Measurements from ENCODE around the gene NTM.

Gene NTM

DNA sequence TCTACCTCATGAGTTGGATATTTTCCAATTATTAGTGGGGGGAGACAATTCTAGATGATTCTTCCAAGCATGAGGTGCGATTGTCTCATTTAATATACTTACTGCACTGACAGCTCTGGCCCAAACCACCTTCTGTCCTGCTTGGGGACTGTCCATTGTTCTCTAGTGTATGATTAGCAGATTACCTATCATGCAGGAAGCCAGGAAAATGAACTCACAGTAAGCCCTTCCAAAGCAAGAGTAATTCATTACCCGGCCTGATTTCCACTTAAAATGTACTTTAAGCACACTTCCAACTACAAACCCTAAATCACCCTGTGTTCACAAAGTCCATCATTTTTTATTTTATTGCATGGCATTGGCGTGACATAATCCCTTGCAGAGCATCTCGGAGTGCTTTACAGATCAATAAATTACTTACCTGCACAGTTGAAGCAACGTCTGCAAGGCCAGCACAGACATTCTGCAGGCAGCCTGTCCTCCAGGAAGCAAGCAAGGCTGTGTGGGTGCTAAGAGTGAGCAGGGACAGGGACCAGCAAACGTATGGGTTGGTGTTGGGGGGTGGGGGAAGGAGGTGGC, 838.2 kb downstream of the NTM start:
- DNase-seq, result no peak

DNA sequence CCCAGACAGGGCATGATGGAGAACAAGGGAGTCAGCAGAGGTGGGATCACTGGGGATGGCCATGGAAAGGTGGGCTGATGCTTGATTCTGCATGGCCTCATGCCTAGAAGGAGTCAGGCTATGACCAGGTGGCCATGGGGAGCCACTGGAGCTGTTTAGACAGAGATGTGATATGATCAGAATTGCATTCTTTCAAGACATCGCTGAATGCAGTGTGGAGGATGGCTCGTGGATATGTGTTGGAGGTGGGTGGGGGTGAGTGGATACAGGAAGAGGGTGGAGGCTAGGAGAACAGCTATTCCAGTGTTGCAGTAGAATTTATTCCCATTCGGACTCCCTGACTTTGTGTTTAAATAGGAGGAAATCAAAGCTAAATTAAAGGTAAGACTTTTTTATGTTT, 841.1 kb downstream of the NTM start:
- DNase-seq, result no peak

DNA sequence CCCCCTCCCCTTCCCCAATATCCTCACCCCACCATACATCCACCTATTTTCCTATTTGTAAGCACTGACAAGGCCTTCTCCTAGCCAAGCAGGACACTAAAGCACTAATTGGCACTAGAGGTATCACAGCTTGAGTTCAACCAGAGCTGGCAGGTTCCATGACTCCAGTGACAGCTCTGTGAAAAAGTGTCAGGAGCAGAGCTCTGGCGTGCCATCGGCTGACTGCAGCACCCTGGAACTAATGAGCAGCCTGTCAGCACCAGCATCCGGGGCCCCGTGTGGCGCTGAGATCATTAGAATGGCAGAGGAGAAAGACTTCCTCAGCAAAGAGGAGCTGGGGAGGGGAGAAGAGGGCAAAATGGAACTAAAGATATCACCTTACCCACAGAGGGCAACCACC, 847.4 kb downstream of the NTM start:
- peak; percentile 53 for DNase-seq

DNA sequence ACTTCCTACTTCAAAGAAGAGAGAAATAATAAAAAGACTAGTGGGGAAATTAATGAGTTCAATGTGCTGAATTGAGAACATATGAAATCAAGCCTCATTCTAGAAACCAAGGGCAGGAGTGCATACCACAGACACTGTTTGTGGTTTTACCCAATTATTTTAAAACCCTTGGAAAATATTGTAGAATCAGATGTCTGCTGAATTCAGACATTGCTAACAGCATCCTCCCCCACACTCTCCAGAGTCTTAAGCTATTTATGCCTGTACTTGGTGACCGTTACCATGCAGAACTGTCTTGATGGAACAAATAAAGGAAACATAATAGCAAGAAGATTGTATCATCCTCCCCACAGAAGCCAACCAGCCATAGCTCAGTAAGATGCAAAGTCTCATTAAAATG, 850.1 kb downstream of the NTM start:
- DNase-seq, result no peak

DNA sequence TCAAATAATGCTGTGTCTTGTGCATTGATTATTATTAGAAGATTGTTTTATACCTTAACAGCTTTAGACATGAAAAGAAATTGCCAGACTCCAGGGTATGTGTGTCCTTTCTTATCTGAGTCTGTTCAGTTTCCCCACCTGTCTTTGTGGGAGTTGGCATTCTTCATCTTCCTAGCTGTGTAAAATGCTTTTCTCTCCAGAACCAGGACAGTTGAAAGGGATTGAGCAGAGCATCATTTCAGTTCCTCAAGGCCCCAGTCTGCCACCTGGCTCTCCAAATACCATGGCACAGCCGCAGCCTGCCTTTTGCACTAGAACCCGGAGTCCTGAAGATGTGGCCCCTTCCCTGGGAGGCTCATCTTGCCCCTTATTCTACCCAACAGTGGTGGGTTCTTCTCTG, 851.9 kb downstream of the NTM start:
- DNase-seq, result no peak

DNA sequence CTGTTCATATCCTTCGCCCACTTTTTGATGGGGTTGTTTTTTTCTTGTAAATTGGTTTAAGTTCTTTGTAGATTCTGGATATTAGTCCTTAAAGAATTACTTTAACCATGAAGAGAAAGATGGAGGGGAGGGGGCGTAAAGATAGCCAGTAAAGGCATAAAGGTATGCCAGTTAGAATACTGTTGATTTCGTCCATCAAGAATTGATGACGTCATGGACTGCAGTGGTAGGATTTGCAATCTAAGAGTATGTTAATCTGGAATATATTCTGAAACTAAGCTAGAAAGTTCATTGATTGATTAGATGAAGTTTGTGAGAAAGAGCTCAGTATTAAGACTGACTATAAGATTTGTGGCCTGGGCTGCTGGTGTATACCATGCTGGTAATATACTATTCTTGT, 856.1 kb downstream of the NTM start:
- no peak for DNase-seq

DNA sequence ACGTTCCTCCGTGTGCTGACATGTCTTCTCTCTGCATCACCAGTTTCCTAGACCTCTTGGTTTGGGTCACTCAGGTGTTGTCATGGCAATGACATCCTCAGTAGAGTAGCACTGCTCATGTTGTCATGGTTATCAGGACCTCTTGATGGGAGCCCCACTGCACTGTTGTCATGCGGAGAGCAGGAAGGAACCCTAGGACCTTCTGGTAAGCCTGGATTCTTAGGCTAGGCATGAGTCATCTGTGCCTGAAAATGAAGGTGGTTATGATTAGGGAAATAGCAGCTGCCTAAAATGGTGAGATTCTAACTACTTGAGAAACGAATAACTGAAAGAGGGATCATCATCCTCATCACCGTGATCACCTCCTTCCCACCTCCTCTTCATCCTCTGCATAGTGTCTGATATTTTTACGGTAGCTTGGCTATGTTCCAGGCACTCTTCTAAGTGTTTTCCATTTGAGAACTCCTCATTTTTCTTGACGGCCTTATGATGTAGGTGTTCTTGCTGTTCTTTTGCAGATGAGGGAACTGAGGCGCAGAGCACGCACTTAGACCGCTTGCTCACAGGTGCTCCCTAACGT, 858.4 kb downstream of the NTM start:
- DNase-seq, result no peak

DNA sequence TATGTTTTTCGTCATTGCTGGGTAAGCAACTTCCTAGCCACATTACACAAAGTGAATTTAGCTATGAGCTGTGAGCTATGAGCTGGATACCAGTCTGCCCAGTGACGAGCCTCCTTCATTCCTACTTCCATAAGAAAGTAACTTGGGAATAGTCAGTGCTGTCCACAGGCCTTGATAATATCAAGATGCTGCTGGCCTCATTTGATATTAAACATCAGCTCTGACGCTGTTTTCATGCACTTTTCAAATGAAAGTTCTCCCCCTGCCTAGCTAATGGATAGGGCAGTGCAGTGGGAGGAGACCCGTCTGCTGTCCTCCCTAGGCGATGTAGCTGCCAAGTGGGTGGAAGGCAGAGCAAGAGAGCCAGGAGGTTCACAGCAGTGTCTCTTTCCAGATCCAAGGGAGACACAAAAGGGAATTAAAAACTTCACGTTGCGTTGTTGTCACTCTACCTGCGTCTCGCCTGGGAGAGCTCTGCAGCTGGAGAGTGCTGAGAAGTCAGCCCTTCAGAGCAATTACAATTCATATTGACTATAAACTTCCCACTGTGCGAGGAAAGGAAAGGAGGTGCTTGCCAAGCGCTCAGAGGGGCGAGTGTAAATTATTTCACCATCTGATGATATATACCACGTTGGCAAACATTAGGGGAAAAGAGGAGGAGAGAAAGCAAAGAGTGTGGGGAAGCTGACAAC, 861.4 kb downstream of the NTM start:
- DNase-seq, result no peak

DNA sequence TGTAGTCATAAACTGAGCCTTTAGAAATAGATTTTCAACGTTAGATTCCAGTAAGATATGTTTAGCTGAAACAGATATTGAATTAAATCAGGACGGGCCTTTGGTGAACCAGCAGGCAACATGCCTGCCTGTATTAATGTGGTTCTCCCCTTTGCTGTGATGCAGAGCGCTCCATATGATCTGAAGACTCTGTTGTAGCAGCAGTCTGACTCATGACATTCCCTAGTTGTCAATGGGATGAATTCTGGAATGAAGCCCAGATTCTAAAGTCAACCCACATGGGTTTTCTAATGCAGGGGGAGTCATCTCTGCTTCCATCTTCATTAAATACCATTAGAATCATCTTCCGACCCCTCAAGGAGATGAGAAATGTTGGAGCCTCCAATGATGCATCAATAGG, 864.5 kb downstream of the NTM start:
- no peak for DNase-seq

DNA sequence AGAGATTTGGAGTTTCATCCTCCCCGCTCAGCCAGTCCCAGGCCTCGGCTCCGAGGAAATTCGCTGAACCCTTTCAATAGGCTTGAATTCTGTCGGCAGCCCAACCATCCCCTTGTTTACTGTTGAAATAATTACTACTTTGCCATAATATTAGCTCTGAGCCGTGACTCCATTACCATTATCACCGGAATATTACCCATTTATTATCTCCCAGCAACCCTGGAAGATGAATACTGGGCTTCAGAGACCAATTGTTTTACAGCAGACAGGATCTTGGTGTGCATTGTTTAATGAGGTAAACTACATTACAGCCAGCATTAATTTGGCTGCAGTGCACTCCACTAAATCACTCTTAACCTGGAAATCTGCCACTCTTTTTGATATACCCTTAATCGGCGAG, 867.4 kb downstream of the NTM start:
- DNase-seq, result no peak

DNA sequence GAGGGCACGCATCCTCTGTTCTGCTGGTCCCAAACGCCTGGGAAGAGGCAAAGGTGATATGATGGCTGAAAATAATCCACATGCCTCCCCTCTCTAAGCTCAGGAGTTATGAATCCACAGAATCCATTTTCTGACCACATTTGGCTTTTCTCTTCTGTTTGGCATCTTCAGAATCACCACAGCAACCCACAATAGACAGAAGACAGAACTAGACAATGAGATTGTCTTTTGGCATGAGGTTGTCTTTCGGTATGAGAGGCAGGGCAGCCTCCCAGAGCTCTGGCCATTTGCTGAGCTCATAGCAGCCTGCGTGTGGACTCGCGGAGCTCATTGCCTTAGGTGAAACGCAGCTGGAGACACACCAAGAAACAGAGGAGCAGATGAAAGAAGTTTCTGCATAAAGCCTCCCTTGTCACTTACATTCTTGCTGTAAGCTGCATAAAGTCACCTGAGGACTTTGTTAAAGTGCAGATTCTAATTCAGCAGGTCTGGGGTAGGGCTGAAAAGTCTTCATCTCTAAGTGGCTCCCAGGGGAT, 868.0 kb downstream of the NTM start:
- DNase-seq, result no peak

DNA sequence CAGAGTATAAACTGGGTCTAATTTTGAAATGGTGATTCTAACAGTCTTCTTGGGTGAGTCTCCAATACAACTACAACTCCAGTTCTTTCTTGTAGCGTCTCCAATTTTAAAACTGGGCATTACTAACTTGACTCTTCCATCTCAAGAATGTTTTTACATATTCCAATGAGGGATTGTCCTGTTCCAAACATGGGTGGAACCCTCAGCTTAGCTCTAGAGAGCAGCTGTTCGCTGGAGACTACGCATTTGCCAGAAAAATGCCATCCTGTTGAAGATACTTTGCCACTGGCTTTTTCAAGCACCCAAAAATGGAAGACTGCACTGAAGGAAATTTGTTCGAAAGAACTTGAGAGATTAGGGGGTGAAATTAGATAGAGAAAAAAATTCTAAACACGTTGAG, 870.0 kb downstream of the NTM start:
- DNase-seq, result no peak

DNA sequence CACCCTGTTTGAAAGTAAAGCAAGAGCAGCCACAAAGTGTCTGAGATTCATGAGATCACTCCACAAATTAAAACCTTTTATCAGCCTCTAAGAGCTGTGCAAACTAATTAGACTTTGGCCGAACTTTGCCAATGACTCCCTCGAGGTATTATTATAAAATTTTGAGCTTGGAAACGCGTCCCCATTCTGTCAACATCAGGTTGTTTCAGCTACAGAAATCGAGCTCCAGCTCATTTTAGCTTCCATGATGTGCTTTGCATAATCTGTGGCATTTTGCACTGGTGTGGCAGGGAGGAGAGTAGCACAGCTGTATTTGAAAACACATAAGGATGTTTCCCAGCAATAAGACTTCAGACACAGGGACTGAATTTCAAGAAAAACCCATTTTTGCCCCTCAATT, 872.2 kb downstream of the NTM start:
- DNase-seq, result no peak

DNA sequence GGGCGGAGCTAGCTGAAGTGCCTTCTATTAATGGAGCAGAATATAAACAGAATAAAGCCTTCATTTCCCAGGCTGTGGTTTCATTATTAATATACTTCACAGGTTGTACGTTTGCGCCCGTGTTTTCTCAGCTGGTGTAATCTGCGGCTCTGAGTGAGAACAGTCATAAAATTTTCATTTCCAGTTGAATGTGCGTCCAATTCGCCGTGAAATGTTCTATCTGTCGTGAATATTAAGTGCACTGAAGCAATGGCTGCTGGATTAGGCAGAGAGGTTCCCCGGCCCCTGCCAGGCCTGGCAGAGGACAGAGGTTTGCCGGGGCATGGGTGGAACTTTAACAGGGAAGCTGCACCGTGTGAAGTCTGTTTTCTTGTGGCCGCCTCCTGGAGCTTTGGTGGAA, 874.4 kb downstream of the NTM start:
- DNase-seq, result no peak

DNA sequence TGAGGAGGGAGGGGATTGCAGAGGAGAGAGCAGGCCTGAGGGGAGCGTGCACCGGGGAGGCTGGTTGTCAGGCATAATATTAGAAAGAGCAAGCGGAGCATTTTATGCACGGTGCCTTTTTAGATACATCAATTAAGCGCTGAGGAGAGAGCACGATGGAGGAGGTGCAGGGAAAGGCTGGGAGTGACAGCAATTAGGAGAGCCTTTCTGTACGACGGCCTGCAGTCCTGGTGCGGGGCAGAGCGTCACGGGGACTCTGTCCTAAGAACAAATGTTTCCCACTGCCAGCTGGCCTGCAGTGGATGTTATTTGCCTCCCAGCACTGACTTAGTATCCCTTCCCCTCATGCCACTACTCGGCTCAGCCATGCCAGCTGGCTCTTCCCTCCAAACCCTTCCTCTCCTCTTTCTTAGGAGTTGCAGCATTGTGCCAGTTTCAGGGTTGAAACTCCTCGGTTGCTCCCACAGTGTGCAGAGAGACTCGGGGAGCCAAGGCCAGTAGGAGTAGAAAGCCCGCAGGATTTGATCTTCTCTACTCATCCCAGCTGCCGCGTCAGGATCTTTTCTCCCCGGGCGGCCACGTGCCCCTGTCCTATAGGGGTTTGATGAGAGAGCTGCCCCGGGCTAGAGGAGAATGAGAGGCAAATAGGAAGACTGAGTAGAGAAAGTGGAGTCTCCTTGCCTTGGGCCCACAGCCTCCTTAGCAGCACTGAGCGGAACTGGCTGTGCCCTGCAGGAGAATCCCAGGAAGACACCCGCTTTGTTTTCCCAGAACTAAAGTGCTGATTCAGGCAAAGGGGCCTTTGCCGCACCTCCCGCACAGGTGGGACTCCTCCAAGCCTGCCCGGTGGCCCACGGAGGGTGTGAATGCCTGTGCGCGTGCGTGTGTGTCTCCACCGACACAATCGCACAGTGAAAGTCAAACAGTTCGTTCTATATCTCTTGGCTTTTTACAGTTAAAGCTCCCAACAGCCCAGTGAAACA, 875.3 kb downstream of the NTM start:
- DNase-seq, result no peak

DNA sequence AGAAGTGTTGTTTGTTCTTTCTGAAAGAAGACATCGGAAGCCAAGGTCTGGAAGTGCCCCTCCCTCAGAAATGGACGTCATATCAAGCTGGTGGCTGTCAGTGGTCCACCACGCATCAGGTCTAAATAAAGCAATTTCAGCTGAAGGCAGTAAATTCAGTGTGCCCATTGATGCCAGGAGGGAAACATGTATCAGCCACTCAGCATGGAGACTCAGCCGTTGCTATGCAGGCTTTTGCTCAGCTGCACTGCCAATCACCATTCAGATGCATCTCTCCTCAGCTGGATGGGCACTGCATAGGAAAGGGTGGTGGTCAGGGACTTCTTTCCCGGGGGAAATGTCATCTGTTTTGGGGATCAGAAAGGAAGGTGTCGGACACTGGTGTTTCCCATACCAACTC, 878.2 kb downstream of the NTM start:
- peak in 1 of 2 experiments; percentile 16 for DNase-seq

DNA sequence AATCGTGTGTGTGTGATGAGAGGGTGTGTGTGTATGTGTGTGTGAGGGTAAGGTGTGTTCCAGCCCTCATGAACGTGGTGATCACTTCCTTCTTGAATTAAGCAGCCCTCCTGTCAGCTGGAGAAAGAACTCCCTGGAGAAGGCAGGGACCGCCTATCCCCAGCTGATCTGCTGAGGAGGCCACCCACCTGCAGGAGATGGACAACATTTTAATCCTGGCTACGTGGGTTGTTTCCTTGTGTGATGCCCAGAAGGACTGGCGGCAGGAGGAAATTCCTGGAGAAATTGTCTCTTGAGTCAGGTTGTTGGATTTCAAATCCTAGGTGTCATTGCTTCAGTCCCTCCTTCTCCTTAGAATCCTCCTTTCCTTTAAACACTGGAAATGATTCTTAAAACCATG, 878.8 kb downstream of the NTM start:
- no peak for DNase-seq

DNA sequence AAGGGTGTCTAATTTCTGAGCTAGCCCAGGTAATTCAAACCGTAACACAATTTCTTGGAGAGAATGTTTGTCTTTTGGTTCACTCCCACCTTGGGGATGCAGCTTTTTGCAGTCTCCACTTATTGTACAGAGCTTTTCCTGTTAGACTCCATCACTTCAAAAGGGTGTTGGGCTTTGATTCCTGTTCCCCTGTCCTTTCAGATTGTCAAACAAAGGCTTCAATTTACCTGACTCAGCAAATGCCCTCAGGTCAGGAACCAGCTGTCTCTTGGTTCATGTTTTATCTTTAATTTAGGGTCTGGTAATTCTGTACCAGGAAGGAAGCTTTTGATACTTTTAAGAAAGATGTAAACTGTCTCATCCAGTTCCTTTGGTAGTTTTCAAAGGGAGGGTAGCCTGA, 880.6 kb downstream of the NTM start:
- DNase-seq, result no peak

DNA sequence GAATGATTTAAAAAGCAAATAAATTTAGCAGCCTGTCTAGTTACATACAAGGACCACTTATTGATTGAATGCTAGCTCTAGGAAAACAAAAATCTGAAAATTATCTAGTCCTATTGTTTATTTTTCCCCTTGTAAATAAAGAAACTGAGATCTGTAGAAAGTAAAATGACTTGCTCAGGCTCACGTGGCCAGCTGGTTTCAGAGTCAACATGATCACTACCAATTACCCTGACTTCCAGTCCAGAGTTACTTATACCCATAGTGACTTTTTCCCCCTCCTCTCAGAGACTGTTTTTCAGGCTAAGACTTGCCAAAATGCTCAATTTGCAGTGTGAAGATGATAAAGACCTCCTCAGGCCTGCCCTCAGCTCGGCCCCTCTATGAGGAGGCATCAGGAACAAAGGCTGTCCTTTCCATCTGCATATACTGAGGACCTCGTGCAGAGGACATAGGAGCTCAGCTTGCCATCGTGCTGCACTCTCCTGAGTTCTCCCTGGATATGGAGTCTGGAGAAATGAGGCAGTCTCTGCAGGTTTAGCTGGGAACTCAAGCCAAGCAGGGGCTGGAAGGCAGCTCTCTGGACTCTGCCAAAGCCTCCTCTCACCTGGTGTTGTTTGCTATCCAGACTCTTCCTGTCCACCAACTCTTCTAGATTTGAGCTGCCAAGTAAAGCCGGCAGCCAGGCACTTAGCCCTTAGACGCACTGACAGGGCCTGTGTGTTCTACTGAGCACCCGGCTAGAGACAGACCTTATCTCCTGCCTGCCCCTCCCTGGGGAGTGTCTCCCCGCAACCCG, 883.3 kb downstream of the NTM start:
- DNase-seq, result peak; percentile 85 to 89

DNA sequence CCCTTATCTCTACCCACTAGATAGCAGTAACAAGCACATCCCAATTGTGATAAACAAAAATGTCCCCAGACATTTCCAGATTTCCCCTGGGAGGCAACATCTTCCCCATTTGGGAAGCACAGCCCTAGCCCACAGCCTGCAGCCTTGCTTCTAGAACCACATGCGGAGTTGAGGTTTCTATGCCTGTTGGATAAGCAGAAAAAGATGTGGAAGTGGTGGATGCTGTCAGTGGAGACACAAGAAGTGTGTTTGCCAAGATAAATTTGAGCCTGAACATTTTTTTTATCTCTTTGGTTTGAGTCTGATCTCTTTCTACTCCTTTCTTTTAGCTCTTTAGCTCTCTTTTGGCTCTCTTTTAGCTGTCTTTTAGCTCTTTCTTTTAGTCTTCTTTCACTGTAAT, 884.5 kb downstream of the NTM start:
- no peak for DNase-seq

DNA sequence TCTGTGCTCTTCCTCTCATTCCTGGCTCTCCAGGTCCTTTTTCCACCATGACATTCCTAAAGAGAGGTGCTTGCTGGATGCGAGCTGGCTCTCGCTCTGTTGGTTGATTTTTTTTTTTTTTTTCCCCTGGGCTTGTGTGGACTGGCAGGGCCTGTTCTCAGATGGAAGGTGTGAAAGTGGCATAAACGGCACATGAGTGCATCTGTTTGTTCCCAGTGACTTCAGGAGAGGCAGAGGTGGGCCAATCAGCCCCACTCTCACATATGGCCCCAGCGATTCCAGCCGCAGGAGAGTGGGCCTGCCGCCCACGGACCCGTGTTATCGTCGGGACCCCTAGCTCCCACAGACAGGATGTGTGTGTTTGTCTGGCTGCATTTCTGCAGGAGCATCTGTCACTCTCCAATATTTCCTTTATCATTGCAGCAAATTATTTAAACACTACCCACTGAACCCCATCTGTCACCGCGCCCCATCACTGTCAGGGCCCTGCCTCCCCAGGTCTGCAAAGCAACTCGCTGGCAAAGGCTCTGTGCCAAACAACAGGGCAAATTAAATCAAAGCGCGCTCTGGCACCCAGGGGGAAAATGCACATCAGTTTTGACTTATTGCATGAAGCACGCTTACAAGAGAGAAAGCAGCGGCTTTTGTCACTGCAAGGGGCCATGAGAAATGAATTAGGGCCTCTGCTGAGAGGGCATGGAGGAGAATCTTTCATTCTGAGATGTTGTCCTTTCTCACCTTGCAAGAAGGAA, 886.3 kb downstream of the NTM start:
- DNase-seq, result no peak

DNA sequence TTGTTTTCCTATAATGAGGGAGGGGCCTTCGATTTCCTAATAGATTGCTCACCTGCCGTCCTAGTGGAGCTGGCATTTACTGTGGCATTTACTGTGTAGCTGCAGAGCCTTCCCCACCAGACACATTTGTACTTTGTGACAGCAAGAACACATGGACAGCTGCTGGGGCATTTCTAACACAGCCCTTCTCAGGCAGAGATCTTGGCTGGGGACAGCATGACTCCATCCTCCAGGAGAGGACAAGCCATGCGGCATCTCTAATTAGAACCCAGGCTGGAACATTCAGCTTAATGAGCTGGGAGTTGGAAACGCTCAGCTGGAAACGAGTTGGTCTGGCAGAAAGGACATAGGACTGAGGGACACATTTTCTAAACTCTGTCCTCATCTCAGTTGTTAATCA, 887.5 kb downstream of the NTM start:
- no peak for DNase-seq

All from cerebellar nuclear complex (tissue), 1 donor.